Sigmoid colon (tissue), 7 donors: Measurements from ENCODE around the gene CTNNA2. TPM values are rescaled to one million over a fixed set of nuclear protein-coding genes. Genes with fewer than 3 reads are reported as not detected.

ENCODE experiments used
- DNase-seq: peaks from one replicate; pipeline ENCODE4 v3.0.0-alpha.2; 2019
- H3K27ac ChIP-seq, 4 donors: fragments of 200-600 bp; sonication (generic); one replicate each; pipeline ENCODE4 v1.5.1; 2016 to 2019; ENCODE audit warnings: mild to moderate bottlenecking in 1 of 4
- H3K27me3 ChIP-seq, 3 donors: fragments of 200-600 bp; sonication (generic); one replicate each; pipeline ENCODE4 v1.5.1; 2019; ENCODE audit warnings: mild to moderate bottlenecking in 1 of 3
- H3K36me3 ChIP-seq, 4 donors: fragments of 200-600 bp; sonication (generic); one replicate each; pipeline ENCODE4 v1.5.1; 2016 to 2019
- H3K4me1 ChIP-seq, 4 donors: fragments of 200-600 bp; sonication (generic); one replicate each; pipeline ENCODE4 v1.5.1; 2017 to 2019
- H3K4me3 ChIP-seq, 4 donors: fragments of 200-600 bp; sonication (generic); one replicate each; pipeline ENCODE4 v1.5.1; 2017 to 2019; ENCODE audit warnings: mild to moderate bottlenecking in 2 of 4, moderate library complexity in 1 of 4
- H3K9me3 ChIP-seq, 4 donors: fragments of 200-600 bp in 3 of 4; sonication (generic) in 3 of 4; one replicate each; pipeline versions ENCODE4 v1.5.1 to v1.6.1; 2013 to 2019
- CTCF ChIP-seq, 4 experiments: fragments of 450-650 bp in 3 of 4; fragments of 200-600 bp in 1 of 4; IDR thresholded peaks; one replicate each; pipeline ENCODE4 v1.5.1; 2016 to 2019; ENCODE audit warnings: antibody characterized with exemption in 4 of 4, mild to moderate bottlenecking in 3 of 4, moderate library complexity in 2 of 4
- EP300 ChIP-seq, 4 donors: sonication (generic); formaldehyde crosslinking; IDR thresholded peaks; one replicate each; pipeline ENCODE4 v1.6.1; 2017; ENCODE audit warnings: antibody characterized with exemption in 4 of 4
- POLR2A ChIP-seq, 2 donors: fragments of 450-650 bp; IDR thresholded peaks; one replicate each; pipeline ENCODE4 v1.6.1; 2016; ENCODE audit warnings: antibody characterized with exemption in 2 of 2, mild to moderate bottlenecking in 2 of 2, moderate library complexity in 2 of 2
- POLR2AphosphoS5 ChIP-seq, 4 donors: sonication (generic); formaldehyde crosslinking; IDR thresholded peaks; one replicate each; pipeline ENCODE4 v1.6.1; 2017; ENCODE audit warnings: antibody characterized with exemption in 4 of 4
- WGBS, 2 donors: extraction: QIAGEN DNeasy Blood & Tissue Kit; methylation state at CpG; one replicate each; pipeline ENCODE4 v1.1.7; 2013; 5-methylcytosine and 5-hydroxymethylcytosine counted together
- intact Hi-C: fragments of 100-400 bp; cut with DNase I; formaldehyde crosslinking; loops from one replicate; pipeline ENCODE4 v1.15.1; 2023
- polyA plus RNA-seq, 3 donors: library from polyadenylated mRNA; stranded (reverse); fragments of 200-250 nt; gene quantifications; one replicate each; pipeline ENCODE4 v1.2.3, GENCODE V29; 2013
- total RNA-seq, 4 donors: library from RNA; depleted of rRNA; stranded (reverse); fragments of >200 nt; gene quantifications; one replicate each; pipeline ENCODE4 v1.1.0, GENCODE V29; 2016
- donor health status: healthy with polysubstance abuse.
- donor health status: Bipolar disorder and iron deficiency.
- donor health status: healthy.

CTNNA2 gene
- total and polyA plus RNA-seq, 7 donors, result 1.4 to 8.6 (median 3.8) TPM; not detected in 2

- H3K27me3 ChIP-seq, result no peaks in the 10 kb centered on the region
- no peak overlapping the region for H3K27ac ChIP-seq
- H3K4me1 ChIP-seq, result no peaks in the 10 kb centered on the region
- no peak overlapping the region for H3K4me3 ChIP-seq
- TF ChIP-seq POLR2A (IDR thresholded peaks at IDR 0.05) (no peak), POLR2AphosphoS5 (IDR thresholded peaks at IDR 0.05) (no peak), EP300 (IDR thresholded peaks at IDR 0.05) (no peak), CTCF (IDR thresholded peaks at IDR 0.05) (no peak)
- no peak for DNase-seq
- 88% methylated on average over 3 of the region's 3 CpGs for WGBS, 2 donors
- intact Hi-C loops, result no loop called here
- H3K9me3 ChIP-seq, result no peaks in the 10 kb centered on the region
- no peaks in the 10 kb centered on the region for H3K36me3 ChIP-seq
These were observed 868.8 kb downstream of the CTNNA2 start for GRCh38 chr2:80381666-80382065.

GRCh38 chr2:80392441-80392840 lies 879.6 kb downstream of the CTNNA2 start:
- Histone ChIP-seq H3K4me1 (no peaks in the 10 kb centered on the region), H3K9me3 (no peaks in the 10 kb centered on the region), H3K4me3 (no peak overlapping the region), H3K27ac (no peak overlapping the region), H3K27me3 (no peaks in the 10 kb centered on the region), H3K36me3 (no peaks in the 10 kb centered on the region)
- TF ChIP-seq POLR2A (IDR thresholded peaks at IDR 0.05), result no peak
- TF ChIP-seq POLR2AphosphoS5 (IDR thresholded peaks at IDR 0.05), result no peak
- no peak for TF ChIP-seq CTCF (IDR thresholded peaks at IDR 0.05)
- no peak for DNase-seq
- intact Hi-C loops, result no loop called here
- WGBS, 2 donors, result 86 to 88% methylated on average over 2 of the region's 2 CpGs

- DNase-seq, result no peak
- no peak overlapping the region for H3K4me3 ChIP-seq
- H3K27me3 ChIP-seq, result no peaks in the 10 kb centered on the region
- H3K9me3 ChIP-seq, result no peaks in the 10 kb centered on the region
- H3K36me3 ChIP-seq, result no peaks in the 10 kb centered on the region
- intact Hi-C loops, result no loop called here
- H3K27ac ChIP-seq, result no peak overlapping the region
- 85% methylated on average over 1 of the region's 1 CpG for WGBS, 2 donors
- H3K4me1 ChIP-seq, result no peaks in the 10 kb centered on the region
- TF ChIP-seq CTCF (IDR thresholded peaks at IDR 0.05) (no peak), EP300 (IDR thresholded peaks at IDR 0.05) (no peak), POLR2AphosphoS5 (IDR thresholded peaks at IDR 0.05) (no peak), POLR2A (IDR thresholded peaks at IDR 0.05) (no peak)
These were observed 881.1 kb downstream of the CTNNA2 start for GRCh38 chr2:80393991-80394390.

- intact Hi-C loops, result no loop called here
- Histone ChIP-seq H3K27ac (no peak overlapping the region), H3K4me3 (no peak overlapping the region), H3K27me3 (no peaks in the 10 kb centered on the region), H3K9me3 (no peaks in the 10 kb centered on the region), H3K36me3 (no peaks in the 10 kb centered on the region), H3K4me1 (no peaks in the 10 kb centered on the region)
- 93 to 94% methylated on average over 1 of the region's 1 CpG for WGBS, 2 donors
- TF ChIP-seq CTCF (IDR thresholded peaks at IDR 0.05) (no peak), EP300 (IDR thresholded peaks at IDR 0.05) (no peak), POLR2AphosphoS5 (IDR thresholded peaks at IDR 0.05) (no peak), POLR2A (IDR thresholded peaks at IDR 0.05) (no peak)
- no peak for DNase-seq
These were observed 882.4 kb downstream of the CTNNA2 start for GRCh38 chr2:80395251-80395650.

GRCh38 chr2:80396276-80396675 lies 883.4 kb downstream of the CTNNA2 start:
- H3K27me3 ChIP-seq, result no peaks in the 10 kb centered on the region
- H3K9me3 ChIP-seq, result no peaks in the 10 kb centered on the region
- TF ChIP-seq POLR2AphosphoS5 (IDR thresholded peaks at IDR 0.05) (no peak), POLR2A (IDR thresholded peaks at IDR 0.05) (no peak), CTCF (IDR thresholded peaks at IDR 0.05) (no peak), EP300 (IDR thresholded peaks at IDR 0.05) (no peak)

More at GRCh38 chr2:80396276-80396675, 883.4 kb downstream of the CTNNA2 start:
- Histone ChIP-seq H3K4me1 (no peaks in the 10 kb centered on the region), H3K4me3 (no peak overlapping the region), H3K27ac (no peak overlapping the region), H3K36me3 (no peaks in the 10 kb centered on the region)
- no peak for DNase-seq
- intact Hi-C loops, result no loop called here
